HG02970 (cell line): ENCODE measurements around the gene ZCCHC8.
"Not testable (repeated sequence)": the region's sequence is repeated elsewhere in the genome, so short reads cannot be mapped to it uniquely, and the experiment has no call there.

ENCODE experiments used
- ATAC-seq: cut with Tn5 transposase; IDR thresholded peaks from one replicate; pipeline ENCODE4 v1.9.1; 2021; ENCODE audit warnings: mild to moderate bottlenecking, moderate library complexity, moderate number of reproducible peaks; ENCODE audit not compliant: unreplicated experiment, low FRiP score

Gene ZCCHC8

DNA sequence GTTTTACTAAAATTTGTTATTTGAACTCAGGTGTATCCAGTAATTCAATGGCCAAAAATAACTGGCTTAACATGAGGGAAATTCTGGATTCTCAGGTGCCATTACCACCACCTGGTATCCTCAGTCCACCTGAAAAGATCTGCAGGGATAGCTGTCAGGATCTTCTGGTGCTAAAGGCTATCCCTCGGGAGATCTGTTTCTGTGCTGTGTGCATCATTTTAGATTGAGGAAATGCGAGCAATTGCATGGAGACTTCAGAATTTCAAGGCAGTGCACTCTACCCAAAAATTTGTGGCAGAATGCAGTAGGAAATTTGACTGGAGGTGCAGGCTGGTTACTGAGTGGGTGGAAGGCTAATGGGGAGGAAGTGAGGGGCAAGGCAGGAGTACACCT is 26.4 kb downstream of the ZCCHC8 start:
- ATAC-seq = no peak

GRCh38 chr12:122473543-122474323 is 27.0 kb downstream of the ZCCHC8 start:
- ATAC-seq = no peak

- ATAC-seq = no peak
Measured at GRCh38 chr12:122471324-122472226, 29.2 kb downstream of the ZCCHC8 start.

- ATAC-seq = not testable (repeated sequence)
Measured at GRCh38 chr12:122470576-122470975, 30.2 kb downstream of the ZCCHC8 start.

DNA sequence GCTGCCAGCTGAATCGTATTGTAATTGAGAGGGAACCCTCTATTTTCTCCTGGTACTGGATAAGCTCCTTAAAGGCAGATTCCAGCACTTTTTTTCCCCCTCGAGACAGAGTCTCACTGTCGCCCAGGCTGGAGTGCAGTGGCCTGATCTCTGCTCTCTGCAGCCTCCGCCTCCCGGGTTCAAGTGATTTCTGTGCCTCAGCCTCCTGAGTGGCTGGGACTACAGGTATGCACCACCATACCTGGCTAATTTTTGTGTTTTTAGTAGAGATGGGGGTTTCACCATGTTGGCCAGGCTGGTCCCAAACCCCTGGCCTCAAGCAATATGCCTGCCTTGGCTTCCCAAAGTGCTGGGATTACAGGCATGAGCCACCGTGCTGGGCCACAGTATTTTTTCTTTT is 30.9 kb downstream of the ZCCHC8 start:
- not testable (repeated sequence) for ATAC-seq

DNA sequence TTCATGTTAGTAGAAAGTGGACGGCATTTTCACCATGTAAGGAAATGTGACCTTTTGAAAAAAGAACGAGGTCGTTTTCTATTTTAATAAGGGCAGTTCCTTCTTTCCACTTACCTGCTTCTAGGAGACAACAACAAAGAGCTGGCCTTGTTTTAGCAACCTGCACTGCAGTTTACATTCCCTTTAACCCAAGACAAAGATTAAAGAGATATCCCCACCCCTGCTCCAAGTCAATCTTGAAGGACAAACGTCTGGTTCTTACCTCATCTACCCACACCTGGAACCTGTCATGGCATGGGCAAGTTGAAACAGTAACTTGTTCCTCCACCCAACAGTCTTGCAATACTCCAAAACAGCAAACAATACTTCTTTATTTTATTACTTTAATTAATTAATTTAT is 32.7 kb downstream of the ZCCHC8 start:
- ATAC-seq = no peak

- ATAC-seq = not testable (repeated sequence)
Measured at GRCh38 chr12:122464317-122465042, 36.3 kb downstream of the ZCCHC8 start.

GRCh38 chr12:122460641-122461040 is 40.1 kb downstream of the ZCCHC8 start:
- no peak for ATAC-seq

DNA sequence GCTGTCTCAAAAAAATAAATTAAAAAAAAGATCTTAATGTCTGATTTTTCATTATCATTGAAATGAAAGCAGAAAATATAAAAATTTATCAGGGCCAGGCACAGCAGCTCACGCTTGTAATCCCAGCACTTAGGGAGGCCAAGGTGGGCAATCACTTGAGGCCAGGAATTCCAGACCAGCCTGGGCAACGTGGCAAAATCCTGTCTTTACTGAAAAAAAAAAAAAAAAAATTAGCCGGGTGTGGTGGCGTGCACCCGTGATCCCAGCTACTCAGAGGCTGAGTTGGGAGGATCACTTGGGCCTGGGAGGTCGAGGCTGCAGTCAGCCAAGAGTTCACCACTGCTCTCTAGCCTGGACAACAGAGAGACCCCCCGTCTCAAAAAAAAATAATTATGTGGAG is 40.7 kb downstream of the ZCCHC8 start:
- no peak for ATAC-seq

DNA sequence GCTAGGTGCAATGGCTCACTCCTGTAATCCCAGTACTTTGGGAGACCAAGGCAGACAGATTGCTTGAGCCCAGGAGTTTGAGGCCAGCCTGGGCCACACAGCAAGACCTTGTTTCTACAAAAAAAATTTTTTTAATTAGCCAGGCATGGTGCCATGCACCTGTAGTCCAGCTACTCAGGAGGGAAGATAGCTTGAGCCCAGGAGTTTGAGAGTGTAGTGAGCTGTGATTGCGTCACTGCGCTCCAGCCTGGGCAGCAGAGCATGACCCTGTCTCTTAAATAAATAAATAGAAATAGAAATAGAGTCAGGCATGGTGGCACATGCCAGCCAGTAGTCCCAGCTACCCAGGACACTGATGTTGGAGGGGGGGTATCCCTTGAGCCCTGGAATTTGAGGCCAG is 41.5 kb downstream of the ZCCHC8 start:
- no peak for ATAC-seq

DNA sequence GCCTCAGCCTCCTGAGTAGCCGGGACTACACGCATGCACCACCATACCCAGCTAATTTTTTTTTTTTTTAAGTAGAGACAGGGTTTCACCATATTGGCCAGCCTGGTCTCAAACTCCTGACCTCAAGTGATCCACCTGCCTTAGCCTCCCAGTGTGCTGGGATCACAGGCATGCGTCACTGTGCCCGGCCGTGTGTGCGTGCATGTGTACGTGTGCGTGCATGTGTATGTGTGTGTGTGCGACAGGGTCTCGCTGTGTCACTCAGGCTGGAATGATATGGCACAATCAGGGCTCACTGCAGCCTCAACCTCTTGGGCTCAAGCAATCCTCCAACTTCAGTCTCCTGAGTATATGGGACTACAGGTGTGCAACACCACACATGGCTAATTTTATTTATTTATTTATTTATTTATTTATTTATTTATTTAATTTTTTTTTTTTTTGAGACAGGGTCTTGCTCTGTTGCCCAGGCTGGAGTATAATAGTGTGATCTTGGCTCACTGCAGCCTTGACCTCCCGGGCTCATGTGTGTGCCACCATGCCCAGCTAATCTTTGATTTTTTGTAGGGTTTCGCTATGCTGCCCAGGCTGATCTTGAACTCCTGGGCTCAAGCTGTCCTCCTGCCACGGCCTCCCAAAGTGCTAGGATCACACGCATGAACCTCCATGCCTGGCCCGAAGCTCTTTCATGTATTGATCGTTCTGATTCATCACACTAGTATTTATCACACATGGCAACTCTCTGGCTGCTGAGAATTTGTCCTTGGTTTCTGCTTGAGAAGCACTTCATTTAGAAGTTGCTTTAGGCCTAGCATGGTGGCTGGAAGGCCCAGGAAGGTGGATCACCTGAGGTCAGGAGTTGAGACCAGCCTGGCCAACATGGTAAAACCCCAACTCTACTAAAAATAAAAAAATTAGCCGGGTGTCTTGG is 42.4 kb downstream of the ZCCHC8 start:
- ATAC-seq = no peak

GRCh38 chr12:122457627-122458026 is 43.1 kb downstream of the ZCCHC8 start:
- no peak for ATAC-seq

GRCh38 chr12:122454739-122455138 is 46.0 kb downstream of the ZCCHC8 start:
- no peak for ATAC-seq

DNA sequence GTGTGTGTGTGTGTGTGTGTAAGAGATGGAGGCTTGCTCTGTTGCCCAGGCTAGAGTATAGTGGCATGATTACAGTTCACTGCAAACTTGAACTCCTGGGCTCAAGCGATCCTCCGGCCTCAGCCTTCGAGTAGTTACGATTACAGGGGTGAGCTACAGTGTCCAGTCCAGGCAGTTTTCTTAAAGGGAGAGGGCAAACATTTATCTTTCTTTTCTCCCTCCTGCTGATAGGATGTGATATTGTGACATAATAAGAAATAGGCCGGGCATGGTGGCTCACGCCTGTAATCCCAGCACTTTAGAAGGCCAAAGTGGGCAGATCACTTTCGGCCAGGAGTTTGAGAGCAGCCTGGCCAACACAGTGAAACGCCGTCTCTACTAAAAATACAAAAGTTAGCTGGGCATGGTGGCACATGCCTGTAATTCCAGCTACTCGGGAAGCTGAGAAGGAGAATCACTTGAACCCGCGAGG is 46.4 kb downstream of the ZCCHC8 start:
- no peak for ATAC-seq

DNA sequence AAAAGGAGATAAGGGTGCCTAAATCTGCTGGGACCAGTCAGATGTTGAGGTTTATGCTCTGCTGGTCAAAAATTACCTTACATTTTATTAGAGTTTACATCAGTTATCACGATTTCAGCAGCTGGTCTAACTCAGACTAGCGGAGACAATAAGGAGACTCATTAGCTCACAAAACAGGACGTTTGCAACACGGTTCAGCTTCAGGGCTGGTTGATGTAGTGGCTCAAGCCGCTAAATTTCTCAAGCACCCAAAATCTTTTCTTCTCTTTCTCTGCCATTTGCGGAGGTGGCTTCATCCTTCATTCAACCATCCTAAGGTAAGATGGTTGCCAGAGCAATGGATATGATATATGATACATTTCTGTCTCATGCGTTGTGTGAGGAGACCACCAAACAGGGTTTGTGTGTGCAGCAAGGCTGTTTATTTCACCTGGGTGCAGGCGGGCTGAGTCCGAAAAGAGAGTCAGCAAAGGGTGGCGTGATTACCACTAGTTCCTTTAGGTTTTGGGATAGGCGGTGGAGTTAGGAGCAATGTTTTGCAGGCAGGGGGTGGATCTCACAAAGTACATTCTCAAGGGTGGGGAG is 47.9 kb downstream of the ZCCHC8 start:
- no peak for ATAC-seq

- no peak for ATAC-seq
Measured at GRCh38 chr12:122449317-122449716, 51.4 kb downstream of the ZCCHC8 start.

DNA sequence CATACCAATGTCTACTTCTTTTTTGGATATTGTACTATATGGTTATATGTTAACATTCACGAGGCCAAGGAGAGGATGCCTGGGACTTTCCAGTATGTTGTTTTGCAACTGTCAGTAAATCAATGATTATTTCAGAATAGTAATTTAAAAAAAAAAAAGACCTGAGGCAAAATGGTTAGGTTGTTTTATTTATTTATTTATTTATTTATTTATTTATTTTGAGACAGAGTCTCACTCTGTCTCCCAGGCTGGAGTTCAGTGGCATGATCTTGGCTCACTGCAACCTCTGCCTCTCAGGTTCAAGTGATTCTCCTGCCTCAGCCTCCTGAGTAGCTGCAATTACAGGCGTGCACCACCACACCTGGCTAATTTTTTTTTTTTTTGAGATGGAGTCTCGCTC is 52.9 kb downstream of the ZCCHC8 start:
- ATAC-seq = not testable (repeated sequence)

GRCh38 chr12:122446390-122446789 is 54.3 kb downstream of the ZCCHC8 start:
- ATAC-seq = not testable (repeated sequence)

DNA sequence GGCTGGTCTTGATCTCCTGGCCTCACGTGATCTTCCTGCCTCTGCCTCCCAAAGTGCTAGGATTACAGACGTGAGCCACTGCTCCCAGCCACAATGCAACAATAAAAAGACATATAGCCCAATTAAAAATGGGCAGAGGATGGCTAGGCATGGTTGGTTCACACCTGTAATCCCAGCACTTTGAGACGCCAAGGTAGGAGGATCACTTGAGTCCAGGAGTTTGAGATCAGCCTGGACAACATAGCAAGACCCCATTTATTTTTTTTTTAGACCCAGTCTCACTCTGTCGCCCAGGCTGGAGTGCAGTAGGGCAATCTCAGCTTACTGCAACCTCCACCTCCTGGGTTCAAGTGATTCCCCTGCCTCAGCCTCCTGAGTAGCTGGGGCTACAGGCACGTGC is 56.7 kb downstream of the ZCCHC8 start:
- not testable (repeated sequence) for ATAC-seq
